NCI-H1048 (cell line): Measurements from ENCODE around the gene CACHD1.

Experiments used
- DNase-seq: peaks from one replicate; lab custom pipeline; 2025; lab: John Stamatoyannopoulos, UW

The CACHD1 gene

DNA sequence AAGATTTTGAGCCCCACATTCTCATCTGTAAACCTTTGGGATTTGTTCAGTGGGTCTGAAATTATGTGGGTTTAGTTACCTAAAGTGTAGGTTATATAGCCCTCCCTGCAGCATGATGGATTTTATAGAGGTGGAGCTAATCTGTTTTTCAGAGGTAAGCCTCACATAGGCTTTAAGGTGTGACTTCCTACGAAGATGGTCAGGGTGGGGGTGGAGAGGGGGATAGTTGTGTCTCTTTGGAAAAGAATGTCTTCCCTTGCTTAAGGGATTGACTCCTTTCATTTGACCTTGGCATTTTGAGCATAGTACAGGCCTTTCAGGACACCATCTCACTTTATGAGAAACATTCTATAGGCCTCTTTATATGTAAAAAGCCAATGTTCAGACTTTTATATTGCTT, 3.4 kb downstream of the CACHD1 start:
- no peak for DNase-seq

DNA sequence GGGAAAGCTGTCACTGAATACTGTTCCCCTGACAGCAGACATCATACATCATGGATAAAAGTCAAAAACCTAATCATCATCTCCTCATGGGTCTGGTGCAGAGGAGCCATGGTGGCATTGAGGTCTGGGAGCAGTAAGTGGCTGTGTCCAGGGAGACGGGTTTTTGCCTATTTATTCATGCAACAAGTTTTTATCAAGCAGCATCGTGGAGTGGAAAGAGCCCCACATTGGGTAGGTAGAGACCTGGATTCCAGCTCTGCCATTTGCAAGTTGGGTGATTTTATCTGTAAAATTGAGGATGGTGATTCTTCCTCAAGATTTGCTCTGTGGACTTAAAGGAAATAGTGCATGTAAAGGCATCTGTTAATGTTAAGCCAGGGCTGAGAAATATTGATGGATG, 4.2 kb downstream of the CACHD1 start:
- DNase-seq, result no peak

DNA sequence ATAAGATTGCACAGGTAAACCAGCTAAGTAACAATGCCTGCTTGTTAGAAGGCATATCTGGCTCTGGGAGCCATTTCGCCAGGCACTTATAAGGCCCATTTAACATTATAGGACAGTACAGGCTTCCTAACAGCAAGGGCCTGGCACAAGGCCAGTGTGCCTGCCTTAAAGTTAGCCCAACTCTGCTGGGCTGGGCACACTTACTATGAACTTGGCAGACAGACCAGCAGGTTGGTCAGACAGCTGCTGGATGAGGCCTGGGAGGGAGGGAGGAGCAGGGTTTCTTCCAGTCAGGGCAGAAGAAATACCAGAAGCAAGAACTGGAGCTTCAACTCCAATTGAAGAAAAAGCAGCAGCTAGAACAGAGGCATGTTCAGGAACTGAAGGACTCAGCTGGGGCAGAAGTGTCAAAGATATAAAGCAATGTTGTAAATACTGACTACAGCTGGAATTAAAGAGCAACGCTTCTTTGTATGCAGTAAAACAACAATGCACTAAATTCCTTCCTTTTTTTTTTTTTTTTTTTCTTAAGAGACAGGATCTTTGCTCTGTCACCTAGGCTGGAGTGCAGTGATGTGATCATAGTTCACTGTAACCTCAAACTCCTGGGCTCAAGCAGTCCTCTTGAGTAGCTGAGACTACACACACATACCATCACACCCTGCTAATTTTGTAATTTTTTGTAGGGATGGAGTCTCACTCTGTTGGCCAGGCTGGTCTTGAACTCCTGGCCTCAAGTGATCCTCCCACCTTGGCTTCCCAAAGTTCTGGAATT, 4.9 kb downstream of the CACHD1 start:
- no peak for DNase-seq

DNA sequence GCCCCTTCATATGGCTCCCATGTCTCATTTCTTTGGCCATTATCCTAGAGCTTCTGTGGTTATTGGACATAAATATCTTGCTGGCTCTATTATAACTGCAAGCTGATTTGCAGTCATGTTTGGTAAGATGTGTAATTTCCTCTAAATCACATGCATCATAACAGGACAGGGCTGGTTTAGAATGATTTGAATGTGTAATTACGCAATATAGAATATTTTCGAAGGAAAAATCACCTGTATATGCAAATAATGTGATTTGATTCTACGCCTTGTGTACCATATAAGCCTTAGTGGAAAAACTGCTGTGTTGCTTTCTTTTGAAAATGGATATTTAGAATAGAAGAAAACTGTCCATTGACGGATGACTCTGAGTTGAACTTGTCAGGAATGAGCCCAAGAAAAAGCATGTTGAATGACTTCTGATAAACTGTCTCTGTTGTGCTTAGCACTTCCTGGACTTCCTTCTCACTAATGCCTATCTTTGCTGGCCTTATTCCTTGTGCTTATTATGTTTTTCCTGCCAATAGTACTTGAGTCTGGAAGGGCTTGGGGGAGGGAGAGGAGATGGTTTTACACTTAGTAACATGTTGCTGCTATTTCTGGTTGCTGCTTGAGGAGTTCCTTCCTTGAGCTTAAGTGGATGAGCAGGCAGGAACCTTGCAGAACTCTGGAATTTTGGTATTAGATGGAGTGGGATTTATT, 6.5 kb downstream of the CACHD1 start:
- peak; percentile 34 for DNase-seq

DNA sequence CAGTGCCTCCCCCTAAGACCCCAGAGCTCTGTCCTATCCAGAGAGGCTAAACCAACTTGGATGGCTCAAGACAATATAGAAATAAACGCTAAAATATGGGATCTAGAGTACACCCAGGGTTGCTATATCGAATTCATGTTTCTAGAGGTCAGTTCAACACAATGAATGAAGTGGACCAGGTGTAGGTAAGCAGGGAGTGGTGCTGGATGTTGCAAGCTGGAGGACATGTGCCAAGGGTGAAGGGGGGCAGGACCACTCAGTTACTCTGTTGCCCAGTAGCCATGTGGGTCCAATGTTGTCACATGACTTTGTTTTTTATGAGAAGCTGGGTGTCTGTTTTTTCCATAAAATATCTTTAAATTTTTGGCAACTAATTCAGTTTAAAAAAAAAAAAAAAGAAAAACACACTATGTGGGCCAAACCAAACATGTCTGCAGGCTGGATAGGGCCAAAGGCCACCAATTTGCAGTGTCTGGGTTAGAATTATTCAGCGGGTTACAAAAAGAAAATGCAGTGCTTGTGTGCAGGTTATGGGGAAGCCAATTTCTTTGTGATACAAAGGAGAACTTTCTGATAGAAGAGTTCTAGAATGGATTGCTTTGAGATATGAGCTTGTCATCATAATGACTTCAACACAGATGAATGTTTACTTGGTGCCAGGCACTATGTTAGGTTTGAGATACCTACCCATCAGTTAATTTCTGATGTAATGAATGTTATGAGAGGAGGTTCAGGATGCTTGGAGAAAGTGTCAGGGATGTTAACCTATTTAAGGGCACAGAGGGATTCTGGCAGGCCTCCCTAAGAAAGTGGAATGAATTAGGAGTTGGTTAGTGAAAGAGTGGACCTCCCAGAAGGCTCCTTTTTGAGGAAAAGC, 8.9 kb downstream of the CACHD1 start:
- DNase-seq, result no peak

DNA sequence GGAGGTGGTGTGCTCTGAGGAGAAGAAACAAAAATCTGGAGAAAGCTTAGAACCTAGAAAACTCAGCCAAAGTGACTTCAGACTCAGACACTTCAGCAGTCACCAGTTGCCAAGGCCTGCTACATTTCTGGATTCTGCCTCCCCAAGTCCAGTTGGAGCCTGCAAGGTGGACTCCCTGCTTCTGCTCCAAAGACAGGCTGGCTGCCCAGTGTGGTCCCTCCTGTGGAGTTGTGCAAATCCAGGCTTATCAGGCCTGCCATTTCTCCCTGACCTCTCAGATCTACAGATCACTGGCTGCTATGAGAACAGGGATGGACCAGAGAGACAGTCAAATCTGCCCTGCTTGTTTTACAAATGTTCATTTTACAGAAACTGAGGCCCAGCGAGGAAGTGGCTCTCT, 9.9 kb downstream of the CACHD1 start:
- DNase-seq, result no peak

DNA sequence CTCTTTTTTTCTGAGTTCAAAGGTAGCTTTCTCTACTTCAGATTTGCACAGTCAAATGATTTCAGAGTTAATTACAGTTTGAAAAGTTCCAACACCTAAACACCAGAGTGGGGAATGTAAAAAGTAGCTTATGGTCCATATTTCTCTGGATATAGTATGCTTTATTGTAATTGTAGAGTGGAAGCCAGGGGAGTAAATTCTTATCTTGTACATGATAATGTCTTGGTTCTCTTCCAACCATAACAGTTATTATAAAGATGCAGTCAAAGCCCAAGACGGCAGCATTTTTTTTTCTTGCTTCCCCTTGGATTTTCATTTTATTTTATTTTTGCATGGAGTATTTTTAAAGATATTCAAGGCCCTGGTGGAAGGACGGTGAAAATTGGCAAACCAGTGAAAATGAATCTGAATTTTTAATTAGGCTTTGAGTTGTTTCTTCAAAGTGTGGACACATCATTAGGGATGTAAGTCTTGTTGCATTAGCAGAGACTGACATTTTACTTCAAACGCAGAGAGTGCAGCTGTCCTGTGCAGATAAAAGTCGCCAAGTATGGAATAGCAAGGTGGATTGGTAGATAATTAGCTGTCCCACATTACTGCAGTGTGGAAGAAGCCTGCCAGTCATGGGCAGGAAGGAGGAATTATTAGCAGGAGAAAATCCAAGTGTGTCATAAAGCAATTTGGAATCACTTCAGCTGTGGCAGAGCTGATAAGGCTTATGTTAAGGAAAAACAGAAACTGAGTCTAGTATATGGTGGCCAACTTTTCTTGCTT, 11.3 kb downstream of the CACHD1 start:
- no peak for DNase-seq

DNA sequence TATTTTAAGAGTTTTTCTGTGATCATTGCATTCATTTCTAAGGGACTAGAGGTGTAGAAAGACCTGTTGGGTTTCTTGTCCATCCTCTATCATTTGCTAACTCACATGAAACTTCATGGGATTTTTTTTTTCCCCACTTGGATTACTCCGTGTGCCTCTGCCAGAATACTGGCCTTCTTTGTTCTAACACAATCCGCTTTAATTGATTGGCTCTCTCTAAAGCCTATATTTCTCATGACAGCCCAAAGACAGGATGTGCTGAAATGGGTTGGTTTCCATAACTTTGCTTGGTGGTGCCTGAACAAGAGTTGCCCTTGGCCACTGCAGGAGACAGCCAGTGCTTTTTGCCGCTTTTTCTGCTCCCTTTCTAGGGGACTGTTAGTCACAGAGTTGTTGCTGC, 12.2 kb downstream of the CACHD1 start:
- DNase-seq, result no peak

DNA sequence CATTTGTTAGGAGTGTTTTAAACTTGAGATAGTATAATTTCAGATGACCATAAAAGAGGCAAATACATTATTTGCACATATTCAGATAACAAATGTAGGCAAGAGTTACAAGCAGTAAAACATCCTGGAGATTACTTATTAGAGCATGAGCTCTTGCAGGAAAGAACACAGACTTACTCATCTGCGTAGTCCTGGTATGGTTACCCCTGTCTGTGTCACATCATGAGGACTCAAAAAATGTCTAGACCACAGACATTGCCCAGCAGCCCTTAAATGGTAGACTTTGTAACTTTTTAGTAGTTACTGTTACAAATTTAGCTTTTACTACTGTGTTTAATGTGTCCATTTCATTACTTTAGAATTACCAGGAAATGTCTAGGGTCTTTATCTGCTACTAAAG, 12.8 kb downstream of the CACHD1 start:
- no peak for DNase-seq

DNA sequence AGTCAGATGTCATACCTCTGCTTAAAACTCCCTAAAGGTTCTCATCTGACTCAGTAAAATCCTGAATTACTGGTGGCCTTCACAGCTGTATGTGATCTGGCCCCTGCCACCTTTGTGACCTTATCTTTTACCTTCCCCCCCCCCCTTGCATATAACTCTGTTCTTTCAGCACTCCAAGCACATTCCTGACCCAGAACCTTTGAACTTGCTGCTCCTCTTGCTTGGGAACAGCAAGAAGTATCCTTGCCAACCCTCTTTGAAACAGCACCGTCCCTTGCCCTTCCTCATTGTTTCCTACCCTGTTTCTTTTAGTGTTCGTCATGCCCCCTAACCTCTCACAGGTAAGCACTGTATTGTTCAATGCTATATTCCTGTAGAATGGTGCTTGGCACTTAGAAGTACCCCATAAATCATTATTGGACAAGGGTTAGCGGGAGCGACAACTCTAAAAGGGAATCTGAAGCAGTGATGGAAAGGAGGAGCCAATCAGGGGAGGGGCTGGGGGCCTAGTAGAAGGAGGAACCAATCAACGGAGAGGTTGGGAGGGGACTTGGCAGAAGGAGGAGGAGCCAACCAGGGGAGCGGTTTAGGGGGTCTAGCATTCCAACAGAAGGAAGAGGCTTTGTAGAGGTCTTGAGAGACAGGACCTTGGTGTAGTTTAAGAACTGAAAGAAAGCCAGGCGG, 13.9 kb downstream of the CACHD1 start:
- DNase-seq, result no peak

DNA sequence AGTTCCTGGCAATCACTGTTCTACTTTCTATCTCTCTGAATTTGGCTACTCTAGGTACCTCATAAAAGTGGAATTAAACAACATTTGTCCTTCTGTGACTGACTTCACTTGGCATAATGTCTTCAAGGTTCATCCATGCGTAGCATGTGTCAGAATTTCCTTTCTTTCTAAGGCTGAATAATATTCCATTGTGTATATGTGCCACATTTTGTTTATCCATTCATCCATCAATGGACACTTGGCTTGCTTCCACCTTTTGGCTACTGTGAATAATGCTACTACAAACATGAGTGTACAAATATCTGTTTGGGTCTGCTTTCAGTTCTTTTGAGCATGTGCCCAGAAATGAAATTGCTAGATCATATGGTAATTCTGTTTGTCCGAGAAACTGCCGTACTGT, 14.7 kb downstream of the CACHD1 start:
- no peak for DNase-seq

DNA sequence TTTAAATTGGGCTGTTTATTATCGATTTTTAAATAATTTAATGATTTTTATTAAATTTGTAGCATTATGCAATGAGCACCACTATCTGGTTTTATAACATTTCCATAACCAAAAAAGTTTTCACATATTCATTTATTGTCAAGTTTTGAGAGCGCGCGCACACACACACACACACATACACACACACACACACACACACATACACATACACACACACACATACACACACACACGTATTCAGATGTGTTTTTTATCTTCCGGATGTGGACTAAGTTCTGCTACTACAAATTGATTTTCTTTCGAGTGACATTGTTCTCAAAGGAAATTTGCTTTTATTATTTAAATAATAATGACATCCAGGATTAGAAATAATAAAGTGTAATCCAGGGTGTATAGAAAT, 16.3 kb downstream of the CACHD1 start:
- DNase-seq, result no peak

DNA sequence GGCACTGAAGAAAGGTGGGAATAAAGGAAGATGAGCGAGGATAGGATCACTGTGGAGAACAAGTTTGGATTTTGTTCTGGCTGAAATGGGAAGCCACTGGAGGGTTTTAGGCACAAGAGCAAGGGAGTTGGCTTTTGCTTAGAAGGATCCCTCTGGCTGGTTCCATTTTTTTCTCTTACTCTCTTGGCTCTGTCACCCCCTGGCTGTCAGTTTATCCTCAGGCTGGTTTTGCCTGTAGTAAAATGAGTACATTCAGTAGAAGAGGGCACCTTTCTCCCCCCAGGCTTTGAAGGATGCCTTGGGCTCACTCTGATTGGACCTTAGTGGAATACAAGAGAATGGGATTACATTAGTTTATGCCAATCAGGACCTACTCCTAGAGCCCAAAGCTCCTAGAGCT, 17.1 kb downstream of the CACHD1 start:
- no peak for DNase-seq

DNA sequence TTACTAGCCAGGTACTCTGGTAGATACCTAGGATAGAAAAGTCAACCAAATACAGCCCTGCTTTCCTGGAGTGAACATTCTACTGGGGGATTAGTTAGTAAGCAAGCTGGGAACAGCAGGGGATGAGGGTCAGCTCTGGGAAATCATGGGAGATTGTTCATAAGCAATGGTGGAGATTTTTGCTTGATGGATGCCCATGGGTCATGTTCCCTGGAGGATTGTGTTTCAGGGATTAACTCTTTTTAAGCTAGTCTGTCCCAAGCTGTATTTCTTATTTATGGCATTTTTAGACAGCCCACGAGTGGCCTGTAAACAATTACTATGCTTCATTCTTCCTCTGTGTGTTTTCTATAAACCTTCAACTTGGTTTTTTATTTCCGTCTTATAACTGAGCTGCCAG, 18.9 kb downstream of the CACHD1 start:
- no peak for DNase-seq

DNA sequence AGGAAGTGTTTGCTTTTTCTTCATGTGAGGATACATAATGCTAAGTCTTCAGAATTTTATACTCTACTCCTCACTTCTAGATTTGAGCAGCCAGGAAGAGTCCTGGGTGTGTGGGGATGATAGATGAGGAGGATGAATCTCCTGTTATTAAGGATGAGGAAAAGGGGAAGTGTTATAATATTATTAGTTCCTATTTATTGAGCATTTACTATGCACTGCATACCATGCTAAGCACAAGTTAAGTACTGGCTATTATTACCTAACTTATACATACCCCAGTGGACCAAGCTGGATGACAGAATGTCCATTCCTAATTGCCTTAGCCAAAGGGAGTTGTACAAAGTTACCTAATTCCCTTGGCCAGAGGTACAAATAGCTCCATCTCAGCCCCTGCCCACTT, 19.8 kb downstream of the CACHD1 start:
- DNase-seq, result no peak

DNA sequence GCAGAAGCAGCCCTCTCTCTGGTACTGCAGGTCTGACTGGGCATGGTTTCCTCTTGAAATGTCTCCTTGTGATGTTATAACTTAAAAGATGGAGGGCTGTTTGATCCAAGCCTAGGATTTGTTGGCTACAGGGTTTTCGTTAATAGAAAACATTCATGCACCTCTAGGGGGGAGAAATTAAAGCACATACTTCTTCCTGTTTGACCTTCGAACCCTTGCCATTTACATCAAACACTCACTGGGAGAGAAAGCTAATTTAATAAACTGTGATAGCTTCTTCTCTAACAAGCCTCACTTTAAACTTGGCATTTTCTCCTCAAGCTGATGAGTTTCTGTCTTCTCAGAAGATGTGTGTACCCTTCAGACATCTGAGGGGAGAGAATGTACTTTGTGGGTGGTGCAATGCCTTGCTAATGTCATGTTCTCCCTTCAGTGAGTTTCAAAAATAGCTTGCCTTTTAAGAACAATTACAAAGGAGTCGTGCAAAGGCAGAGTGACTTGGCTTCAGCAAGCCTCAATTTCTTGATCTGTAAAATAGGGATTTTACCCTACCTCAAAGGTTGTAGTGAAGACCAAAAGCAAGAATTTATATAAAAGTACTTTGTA, 20.4 kb downstream of the CACHD1 start:
- no peak for DNase-seq

DNA sequence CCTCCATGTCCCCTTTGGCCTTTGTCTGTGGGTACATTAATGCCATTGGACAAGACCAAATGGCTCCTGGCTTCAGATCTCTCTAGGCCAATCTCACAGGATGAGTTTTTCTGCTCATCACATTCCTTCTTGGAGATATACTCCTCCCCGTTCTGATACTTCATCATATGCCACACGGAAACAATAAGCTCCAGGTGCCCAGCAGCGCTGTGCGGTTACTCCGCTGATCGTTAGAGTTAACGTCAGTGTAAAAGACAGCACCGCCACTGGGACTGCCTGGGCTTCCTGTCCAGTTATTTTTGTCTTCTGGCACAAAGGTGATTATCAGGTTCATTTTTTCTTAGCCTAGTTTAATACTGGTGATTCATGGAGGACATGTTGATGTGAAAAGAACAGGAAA, 22.5 kb downstream of the CACHD1 start:
- DNase-seq, result no peak

DNA sequence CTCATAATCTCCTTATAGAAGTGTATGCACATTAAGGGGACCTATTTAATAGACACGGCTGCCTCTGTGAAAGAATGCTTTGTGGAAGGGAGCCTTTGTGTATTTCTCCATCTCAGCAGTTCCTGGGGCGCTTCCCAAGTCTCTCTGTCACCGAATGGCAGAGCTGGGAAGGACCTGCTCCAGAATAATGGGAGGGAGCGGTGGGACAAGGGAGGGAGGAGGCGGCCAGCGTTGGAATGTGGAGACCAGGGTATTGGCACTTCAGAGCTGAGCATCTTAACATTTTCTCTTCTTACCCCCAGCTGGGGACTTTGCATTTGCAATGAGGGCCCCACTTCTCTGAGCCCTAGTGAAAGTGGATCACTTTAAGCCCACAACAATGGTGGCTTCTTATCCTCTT, 23.9 kb downstream of the CACHD1 start:
- no peak for DNase-seq

DNA sequence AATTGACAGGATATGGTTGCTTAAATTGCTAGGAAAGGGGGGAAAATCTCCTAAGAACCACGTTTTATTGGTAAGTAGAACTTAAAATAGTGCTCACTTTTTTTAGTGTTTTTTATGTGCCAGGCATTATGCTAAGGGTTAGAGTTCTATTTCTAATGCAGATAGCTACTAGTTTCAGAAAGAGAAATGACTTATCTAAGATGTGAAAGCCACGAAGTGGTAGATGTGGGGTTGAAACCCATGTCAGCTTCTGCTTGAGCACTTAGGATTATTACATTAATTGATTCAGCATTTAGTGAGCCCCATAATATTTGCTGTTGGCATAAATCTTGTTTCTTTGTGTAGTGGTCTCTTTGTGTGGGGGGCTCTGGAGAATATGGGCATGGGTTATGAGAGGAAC, 24.7 kb downstream of the CACHD1 start:
- DNase-seq, result no peak

DNA sequence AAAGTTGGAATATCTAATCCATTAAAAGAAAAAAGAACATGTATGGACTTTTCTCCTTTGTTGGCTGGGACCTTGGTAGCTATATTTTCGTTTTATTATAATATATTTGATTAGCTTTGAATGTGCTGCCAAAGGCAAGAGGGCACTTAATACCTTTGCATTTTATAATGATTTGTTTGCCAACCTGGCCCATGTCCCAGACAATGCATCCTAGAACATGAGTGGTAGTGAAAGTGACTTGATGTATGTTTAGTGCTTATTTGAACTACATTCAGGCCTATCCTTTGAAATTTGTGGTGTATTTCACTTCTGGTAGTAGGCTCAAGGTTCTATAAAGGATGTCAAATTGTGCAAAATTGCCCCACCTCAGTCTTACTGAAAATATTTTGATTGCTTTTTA, 25.9 kb downstream of the CACHD1 start:
- DNase-seq, result peak; percentile 58

DNA sequence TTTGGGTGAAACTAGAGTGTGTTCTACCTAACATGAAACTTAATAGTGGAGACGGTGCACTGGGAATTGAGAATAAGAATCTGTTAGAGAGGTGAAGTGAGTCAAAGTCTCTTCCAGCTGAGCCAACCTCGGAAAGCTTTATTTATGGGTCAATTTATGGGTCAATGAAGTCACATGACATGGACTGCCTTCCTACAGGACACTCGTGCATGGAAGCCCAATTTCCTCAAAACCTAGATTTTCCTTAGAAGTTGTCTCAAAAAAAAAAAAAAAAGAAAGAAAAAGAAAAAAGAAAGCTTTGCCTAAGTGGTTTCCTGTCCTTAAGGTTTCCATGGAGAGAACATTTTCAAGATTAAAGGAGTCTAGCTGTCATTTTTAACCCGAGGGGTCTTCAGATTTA, 26.7 kb downstream of the CACHD1 start:
- no peak for DNase-seq
